Right ventricle myocardium inferior (tissue), 1 donor: ENCODE results near the gene CDC34. TPM values are rescaled to one million over a fixed set of nuclear protein-coding genes. Genes with fewer than 3 reads are reported as not detected.

ENCODE experiments used
- ATAC-seq: fragments of 200-7000 bp; cut with Tn5 transposase; one replicate; pipeline ENCODE4 v1.9.1; 2020; ENCODE audit warnings: mild to moderate bottlenecking, moderate library complexity
- DNase-seq: peaks from one replicate; pipeline ENCODE4 v3.0.0; 2021; ENCODE audit errors: missing footprints
- intact Hi-C: fragments of 100-400 bp; cut with DNase I; formaldehyde crosslinking; loops from one replicate; pipeline ENCODE4 v1.11.0; 2022
- total RNA-seq: library from RNA; stranded (reverse); fragmentation: NEBNext Ultra II Directional; extraction: Animal tissue kit (Norgen Biotek cat#: 25700); gene quantifications from one replicate; pipeline ENCODE4 v1.2.1, GENCODE V29; 2021
- donor health status: DM: no; HTN: yes; CAD: no; lungs with severe emphysema.

CDC34 gene
- total RNA-seq, 1 donor from 2014 or later = 109 TPM

DNA sequence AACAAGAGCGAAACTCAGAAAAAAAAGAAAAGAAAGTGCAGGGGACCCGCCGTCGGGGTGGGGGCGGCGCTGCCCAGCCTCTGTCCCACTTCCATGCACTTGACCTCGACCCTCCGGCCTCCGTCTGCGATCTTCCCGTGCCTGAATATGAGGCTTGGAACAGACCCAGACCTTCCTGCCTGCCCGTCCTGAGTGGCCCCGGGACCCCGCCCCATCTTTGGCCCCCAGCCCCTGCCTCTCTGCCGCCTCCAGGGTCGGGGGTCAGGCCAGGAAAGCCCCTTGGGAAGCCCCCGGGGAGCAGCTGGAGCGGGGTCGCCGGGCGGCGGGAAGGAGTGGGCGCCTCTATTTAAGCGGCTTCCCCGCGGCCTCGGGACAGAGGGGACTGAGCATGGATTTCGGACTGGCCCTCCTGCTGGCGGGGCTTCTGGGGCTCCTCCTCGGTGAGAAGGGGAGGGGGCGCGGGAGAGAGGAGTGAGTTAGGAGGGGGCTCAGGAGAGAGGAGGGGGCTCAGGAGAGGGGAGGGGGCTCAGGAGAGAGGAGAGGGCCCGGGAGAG, 35.4 kb upstream of the CDC34 start, which contains the start of gene MADCAM1:
TSS of gene MADCAM1 (plus strand) at position 375 of the 554 bp plus-strand sequence. CDS start at position 389, 14 bp downstream.
- intact Hi-C loops = no loop called here
- no peak for DNase-seq
- no peak for ATAC-seq

DNA sequence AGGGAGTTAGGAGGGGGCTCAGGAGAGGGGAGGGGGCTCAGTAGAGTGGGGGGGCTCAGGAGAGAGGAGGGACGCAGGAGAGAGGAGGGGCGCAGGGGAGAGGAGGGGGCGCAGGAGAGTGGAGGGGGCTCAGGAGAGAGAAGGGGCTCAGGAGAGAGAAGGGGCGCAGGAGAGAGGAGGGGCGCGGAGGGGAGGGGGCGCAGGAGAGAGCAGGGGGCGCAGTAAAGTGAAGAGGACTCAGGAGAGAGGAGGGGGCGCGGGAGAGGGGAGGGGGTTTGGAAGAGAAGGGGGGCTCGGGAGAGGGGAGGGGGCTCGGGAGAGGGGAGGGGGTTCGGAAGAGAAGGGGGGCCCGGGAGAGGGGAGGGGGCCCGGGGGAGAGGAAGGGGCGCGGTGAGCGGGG, 34.6 kb upstream of the CDC34 start:
- ATAC-seq = no peak
- DNase-seq = no peak
- intact Hi-C loops = no loop called here

DNA sequence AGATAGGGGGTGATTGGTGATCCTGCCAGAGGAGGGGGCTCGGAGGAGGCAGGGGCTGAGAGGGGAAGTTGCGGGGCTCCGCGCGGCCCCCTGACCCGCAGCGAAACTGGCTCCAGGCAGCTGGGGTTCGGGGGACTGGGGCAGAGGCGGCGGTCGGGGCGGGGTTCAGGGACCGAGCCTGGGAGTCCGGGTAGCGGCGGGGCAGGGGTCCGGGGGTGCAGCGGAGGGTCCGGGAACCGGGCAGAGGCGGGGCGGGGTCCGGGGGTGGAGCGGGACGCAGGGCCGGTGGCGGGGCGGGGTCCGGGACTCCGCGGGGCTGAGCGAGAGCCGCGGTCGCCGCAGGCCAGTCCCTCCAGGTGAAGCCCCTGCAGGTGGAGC, 34.1 kb upstream of the CDC34 start:
- intact Hi-C loops = no loop called here
- ATAC-seq = no peak
- DNase-seq = no peak

DNA sequence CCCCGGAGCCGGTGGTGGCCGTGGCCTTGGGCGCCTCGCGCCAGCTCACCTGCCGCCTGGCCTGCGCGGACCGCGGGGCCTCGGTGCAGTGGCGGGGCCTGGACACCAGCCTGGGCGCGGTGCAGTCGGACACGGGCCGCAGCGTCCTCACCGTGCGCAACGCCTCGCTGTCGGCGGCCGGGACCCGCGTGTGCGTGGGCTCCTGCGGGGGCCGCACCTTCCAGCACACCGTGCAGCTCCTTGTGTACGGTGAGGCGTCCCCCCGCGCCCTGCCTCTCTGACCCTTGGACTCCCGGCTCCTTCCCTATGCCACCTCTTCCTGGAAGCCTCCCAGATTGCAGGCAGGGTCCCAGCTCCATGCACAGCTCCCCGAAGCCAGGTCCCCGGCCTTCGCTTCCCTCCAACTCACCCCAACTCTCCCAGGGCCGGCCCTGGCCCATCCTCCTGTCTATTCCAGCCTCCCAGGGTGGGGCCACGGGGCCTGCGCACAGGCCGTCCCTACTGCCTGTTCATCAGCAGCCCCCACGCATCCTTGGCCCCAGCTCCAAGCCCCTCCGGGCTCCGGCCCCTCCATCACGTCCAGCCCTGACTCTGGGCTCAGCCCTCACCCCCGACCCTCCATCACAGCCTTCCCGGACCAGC, 33.6 kb upstream of the CDC34 start:
- DNase-seq (peak; percentile 46), ATAC-seq (no peak)
- intact Hi-C loops = no loop called here

DNA sequence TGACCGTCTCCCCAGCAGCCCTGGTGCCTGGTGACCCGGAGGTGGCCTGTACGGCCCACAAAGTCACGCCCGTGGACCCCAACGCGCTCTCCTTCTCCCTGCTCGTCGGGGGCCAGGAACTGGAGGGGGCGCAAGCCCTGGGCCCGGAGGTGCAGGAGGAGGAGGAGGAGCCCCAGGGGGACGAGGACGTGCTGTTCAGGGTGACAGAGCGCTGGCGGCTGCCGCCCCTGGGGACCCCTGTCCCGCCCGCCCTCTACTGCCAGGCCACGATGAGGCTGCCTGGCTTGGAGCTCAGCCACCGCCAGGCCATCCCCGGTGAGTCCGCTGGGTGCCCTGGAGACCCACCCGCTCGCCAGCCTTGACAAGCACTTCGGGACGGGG, 33.1 kb upstream of the CDC34 start:
- ATAC-seq (no peak), DNase-seq (no peak)
- intact Hi-C loops = no loop called here

DNA sequence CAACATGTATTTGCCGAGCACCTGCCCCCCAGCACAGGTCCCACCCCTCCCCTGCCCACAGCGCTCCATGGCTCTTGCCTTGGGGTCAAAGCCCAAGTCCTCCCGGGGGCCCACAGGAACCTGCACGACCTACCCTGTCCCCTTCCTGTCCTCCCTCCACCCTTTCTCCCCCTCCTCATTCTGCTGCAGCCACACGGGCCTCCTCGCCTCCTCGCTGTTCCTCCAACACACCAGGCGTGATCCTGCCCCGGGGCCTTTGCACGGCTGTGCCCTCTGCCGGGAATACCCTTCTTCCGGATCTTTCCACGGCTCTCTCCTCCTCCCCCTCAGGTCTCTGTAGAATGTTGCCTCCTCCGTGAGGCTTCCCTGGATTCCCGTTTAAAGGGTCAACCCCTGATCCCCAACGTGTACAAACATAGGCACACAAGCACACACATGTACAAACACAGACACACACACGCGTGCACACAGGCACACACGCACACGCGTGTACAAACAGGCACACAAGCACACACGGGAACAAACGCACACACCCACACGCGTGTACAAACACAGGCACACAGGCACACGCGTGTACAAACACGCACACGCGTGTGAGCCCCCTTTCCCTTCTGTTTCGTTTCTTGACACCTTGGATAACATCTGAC, 32.5 kb upstream of the CDC34 start:
- DNase-seq = no peak

DNA sequence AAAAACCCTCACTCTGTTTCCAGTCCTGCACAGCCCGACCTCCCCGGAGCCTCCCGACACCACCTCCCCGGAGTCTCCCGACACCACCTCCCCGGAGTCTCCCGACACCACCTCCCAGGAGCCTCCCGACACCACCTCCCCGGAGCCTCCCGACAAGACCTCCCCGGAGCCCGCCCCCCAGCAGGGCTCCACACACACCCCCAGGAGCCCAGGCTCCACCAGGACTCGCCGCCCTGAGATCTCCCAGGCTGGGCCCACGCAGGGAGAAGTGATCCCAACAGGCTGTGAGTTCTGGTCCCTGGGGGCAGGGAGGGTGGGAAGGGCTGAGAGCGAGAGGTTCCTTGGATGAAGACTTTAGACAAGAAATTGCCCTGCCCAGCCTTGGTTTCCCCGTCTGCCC, 29.9 kb upstream of the CDC34 start:
- ATAC-seq = no peak
- intact Hi-C loops = no loop called here
- no peak for DNase-seq

More for the DNA sequence above, 32.5 kb upstream of the CDC34 start:
- no peak for ATAC-seq
- intact Hi-C loops = no loop called here

DNA sequence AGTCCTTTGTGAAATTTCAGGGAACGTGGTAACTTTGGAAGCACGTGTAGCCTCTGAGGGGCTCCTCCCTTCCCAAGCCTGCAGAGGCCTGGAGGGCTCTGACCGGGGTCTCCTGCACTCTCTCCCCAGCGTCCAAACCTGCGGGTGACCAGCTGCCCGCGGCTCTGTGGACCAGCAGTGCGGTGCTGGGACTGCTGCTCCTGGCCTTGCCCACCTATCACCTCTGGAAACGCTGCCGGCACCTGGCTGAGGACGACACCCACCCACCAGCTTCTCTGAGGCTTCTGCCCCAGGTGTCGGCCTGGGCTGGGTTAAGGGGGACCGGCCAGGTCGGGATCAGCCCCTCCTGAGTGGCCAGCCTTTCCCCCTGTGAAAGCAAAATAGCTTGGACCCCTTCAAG, 26.9 kb upstream of the CDC34 start:
- DNase-seq (peak; percentile 60), ATAC-seq (no peak)
- intact Hi-C loops = no loop called here

DNA sequence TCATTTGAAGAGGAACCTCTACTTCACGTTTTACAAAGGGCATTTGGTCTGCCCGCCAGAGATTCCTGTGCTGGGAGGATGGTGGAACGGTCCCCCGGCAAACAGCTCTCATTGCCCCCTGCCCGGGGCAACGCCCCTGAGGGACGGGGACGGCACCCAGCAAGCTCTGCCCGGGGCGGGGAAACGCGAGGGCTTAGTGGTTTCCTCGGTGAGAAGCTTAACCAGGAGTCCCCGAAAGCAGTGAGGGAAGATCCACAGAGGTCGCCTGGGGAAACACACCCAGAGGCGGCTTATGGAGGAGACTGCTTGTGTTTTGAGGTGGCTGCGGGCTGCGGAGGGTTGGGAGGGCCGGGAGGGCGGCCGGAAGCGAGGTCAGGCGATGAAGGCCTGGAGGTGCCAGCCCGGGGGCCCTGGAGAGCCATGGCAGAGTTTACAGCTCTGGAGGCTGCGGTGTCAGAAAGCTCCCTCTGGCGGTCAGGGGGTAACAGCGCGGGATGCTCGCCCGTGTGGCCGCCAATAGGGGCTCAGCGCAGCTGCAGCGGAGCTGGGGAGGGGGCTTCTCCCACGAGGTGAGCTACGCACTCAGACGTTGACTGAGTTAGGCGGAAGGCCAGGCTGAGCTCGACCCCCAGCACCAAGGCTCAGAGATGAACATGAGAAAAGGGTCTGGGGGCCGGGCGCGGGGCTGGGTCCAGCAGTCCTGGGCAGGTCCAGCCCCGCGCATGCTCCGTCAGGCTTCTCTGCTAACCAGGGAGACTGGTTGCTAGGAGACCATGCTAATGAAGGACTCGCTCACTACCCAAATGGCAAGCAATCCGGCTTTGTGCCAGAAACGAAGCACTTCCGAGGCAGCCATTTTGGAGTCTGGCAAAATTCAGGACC, 24.9 kb upstream of the CDC34 start:
- ATAC-seq = peak; percentile 94
- intact Hi-C loops = loop anchor here (1.0 to 2.0 kb wide), 3 partner anchors 17 to 66 kb away; partner anchors contain the start of gene BSG
- peak; percentile 99 for DNase-seq

DNA sequence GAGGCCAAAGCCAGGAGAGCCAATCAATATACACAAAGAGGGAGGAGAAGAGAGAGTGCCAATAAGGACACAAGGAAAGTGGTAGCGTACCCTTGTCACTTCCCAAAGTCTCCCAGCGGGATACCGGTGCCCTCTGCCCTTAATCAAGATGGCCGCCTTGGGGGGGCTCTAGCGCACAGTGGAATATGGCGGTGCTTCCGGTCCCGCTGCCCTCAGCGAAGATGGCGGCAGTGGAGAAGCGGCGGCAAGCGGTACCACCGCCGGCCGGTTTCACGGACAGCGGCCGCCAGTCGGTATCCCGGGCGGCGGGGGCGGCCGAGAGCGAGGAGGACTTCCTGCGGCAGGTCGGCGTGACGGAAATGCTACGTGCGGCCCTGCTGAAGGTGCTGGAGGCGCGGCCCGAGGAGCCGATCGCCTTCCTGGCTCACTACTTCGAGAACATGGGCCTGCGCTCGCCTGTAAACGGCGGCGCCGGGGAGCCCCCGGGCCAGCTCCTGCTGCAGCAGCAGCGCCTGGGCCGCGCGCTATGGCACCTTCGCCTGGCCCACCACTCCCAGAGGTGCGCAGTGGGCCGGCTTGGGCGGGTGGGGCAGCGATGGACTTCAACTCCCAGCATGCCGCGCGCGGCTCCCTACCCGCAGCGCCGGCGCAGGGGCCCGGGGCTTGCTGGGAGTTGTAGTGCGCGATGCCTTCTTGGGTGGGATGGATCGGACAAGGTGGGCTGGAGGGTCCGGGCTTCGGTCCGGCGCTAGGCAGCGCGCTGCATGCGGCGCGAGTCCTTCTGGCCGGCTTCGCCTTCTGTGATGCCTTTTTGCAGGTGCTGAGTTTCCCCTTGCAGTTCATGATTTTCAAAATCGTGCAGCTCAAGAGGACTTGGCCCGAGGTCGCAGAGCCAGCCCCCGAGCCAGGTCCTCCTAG, 24.0 kb upstream of the CDC34 start, which contains the start of gene TPGS1:
TSS of gene TPGS1 (plus strand) at position 212 of the 918 bp plus-strand sequence. CDS start at position 222, 10 bp downstream.
- DNase-seq (peak; percentile 96), ATAC-seq (peak; percentile 93)
- intact Hi-C loops = loop anchor here (2.0 kb wide), 2 partner anchors 25 to 65 kb away; partner anchors contain the start of gene BSG

DNA sequence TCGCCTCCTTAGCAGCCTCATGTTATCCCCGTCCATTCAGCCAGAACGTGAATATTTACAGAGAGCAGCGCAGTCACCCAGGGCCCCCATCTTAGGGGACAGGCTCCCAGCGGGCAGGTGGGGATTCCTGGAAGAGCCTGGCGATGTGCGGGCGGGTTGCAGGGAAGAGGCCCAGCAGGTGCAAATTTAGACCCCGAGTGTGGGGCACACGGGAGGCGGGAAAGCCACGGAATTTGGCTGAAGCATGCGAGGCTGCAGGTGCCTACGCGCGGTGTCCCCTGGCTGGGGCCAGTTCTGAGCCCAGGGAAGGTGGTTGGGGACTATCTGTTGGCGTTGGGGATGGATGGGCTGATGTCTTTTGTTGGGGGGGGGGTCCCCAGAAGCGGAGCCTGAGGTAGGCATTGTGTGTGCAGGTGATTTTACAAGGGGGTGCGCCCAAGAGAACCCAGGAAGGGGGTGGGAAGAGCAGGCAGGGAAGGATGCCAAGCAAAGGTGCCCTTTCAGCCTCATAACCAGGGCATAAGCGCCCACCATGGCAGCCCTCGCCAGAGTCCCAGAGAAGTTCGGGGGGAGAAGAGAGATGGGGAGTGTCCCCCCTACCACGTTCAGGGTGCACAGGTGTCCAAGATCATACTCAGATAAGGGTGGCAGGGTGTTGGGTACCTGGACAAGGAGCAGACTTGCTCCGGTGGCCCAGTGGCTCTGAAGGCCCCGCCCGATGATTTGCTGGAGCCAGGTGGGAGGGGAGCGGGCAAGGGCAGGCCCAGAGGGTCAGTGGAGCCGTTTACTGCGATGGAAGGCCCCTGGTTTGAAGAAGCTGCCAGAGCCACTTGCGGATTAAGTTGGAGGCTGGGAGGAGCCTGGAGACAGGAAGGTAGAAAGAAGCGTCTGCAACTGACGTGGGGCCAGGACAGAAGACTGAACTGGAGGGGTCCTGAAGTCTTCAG, 23.1 kb upstream of the CDC34 start:
- intact Hi-C loops = no loop called here
- DNase-seq (no peak), ATAC-seq (no peak)

DNA sequence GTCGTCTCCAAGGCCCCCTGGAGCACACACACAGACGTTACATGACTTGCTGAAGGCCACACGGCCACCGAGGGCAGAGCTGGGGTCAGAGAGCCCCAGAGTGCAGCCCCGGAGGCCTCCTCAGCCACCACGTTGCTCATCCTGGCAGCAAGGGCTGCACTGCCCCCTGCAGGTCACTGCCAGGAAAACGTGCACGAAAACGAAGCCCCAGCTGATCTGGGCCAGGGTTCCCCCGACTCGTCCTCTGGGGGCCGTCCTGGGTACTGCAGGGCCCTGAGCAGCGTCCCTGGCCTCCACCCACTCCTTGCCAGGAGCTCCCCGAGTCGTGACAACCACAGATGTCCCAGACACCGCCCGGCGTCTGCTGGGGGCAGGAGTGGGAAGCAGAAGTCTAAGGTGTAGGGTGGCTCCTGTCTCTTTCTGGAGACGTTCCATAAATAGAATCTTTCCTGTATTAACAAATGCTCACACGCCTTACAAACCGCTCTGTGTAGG, 20.9 kb upstream of the CDC34 start:
- intact Hi-C loops = no loop called here
- no peak for ATAC-seq
- peak; percentile 89 for DNase-seq

DNA sequence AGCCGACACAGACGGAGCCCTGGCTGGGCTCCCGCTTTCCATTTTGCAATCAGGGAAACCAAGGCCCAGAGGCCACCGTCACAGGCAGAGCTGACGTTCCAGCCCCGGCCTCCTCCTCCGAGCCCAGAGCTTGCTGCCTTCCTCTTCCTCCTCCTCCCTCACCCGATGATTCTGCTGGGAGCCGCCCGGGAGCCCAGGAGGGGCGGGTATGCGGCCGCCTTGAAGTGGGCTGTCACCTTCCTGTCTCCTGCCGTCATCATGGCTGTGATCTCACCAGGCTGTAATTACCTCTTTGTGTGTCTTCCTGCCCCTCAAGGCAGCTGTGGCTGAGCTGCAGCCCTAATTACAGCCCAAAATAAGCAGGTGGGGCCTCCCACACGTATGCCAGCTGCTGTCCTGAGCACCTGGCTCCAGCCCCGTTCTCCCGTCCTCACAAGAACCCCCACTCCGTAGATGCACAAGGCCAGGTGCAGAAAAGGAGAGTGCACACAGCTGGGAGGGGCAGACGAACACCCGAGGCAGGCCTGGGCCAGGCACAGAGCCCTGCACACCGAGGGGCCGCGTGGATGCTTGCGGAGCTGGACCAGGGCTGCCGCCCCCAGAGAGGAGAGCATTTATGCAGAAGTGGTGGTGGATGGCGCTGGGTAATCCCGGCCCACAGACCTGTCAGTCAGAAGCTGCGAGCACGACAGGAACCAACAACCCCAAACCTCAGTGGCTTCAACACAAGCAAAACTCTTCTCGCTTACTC, 20.3 kb upstream of the CDC34 start:
- ATAC-seq (no peak), DNase-seq (peak; percentile 69)
- intact Hi-C loops = no loop called here

DNA sequence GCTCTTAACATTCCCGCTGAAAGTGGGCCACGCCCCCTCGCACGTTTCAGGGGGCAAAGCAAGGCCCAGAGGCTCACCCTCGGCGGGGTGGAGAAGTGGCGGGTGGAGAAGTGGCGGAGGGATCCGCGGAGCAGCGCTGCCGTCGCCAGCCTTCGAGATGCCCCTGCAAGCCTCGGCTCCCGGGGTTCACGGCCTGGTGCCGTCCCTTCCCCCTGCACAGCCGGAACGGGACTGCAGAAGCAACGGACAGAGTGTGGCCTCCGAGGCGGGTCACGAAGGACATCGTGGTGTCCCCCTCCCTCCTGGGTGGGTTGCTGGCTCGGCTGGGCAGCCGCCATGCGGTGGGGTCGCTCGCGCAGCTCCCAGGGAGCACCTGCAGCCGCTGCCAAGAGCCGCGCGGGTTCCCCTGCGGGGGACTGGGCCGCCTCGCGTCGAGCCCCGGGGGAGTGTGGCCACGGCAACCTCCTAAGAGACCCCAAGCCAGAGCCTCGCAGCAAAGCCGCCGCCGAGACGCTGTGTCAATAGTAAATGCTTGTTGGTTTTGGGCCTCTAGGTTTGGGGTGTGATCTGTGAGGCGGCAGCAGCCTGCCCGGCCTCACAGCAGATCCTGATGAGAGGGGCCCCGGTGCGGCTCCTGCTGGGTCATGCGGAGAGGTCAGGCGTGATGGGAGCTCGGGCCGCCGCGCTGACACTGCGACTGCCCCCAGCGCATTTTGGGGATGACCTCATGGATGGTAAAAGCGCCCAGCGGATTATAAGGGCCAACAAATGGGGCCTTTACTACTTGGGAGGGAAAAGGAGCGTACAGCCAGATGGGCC, 18.8 kb upstream of the CDC34 start:
- DNase-seq = peak; percentile 61
- intact Hi-C loops = no loop called here
- no peak for ATAC-seq

DNA sequence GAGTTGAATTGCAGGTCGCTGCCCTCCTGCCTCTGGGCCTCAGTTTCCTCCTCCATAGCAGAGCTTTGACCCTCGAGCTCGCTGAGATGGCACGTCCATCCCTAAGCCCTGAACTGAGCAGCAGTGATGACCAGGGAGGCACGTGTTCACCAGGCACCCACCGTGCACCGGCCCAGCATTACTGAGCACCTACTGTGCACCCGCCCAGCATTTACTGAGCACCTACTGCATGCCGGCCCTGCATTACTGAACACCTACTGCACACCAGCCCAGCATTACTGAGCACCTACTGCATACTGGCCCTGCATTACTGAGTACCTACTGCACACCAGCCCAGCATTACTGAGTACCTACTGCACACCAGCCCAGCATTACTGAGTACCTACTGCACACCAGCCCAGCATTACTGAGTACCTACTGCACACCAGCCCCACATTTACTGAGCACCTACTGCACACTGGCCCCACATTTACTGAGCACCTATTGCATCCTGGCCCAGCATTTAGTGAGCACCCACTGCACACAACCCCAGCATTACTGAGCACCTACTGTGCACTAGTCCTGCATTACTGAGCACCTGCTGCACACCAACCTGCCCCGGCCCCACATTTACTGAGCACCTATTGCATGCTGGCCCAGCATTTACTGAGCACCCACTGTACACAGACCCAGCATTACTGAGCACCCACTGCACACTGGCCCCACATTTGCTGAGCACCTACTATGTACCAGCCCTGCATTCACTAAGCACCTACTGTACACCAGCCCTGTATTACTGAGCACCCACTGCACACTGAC, 18.0 kb upstream of the CDC34 start:
- ATAC-seq (no peak), DNase-seq (no peak)
- intact Hi-C loops = no loop called here
